ENCODE data around the gene NGRN.
"Not testable (repeated sequence)": the region's sequence is repeated elsewhere in the genome, so short reads cannot be mapped to it uniquely, and the experiment has no call there.

NGRN gene

GRCh38 chr15:90286678-90287077, 21.2 kb downstream of the NGRN start:
- H3K4me3 ChIP-seq (ENCODE audit: low read depth, low read length), result no peak overlapping the region
- TF ChIP-seq CTCF (IDR thresholded peaks at IDR 0.05; ENCODE audit: low read depth, low read length, missing control alignments), result peak; percentile 53
- DNase-seq (ENCODE audit: low read depth), result no peak

- no peak for TF ChIP-seq CTCF (IDR thresholded peaks at IDR 0.05; ENCODE audit: low read depth, low read length, missing control alignments)
- H3K4me3 ChIP-seq (ENCODE audit: low read depth, low read length), result no peak overlapping the region
- DNase-seq (ENCODE audit: low read depth), result no peak
Measured at GRCh38 chr15:90287101-90287500, 21.6 kb downstream of the NGRN start.

GRCh38 chr15:90287946-90288345, 22.5 kb downstream of the NGRN start:
- no peak overlapping the region for H3K4me3 ChIP-seq (ENCODE audit: low read depth, low read length)
- no peak for TF ChIP-seq CTCF (IDR thresholded peaks at IDR 0.05; ENCODE audit: low read depth, low read length, missing control alignments)
- DNase-seq (ENCODE audit: low read depth), result no peak

GRCh38 chr15:90291679-90292356, 26.3 kb downstream of the NGRN start:
- no peak for TF ChIP-seq CTCF (IDR thresholded peaks at IDR 0.05; ENCODE audit: low read depth, low read length, missing control alignments)
- H3K4me3 ChIP-seq (ENCODE audit: low read depth, low read length), result no peak overlapping the region
- DNase-seq (ENCODE audit: low read depth), result peak; percentile 34

GRCh38 chr15:90293040-90293810, 27.8 kb downstream of the NGRN start:
- not testable (repeated sequence) for H3K4me3 ChIP-seq (ENCODE audit: low read depth, low read length)
- peak; percentile 93 for TF ChIP-seq CTCF (IDR thresholded peaks at IDR 0.05; ENCODE audit: low read depth, low read length, missing control alignments)
- DNase-seq (ENCODE audit: low read depth), result peak; percentile 18

- no peak overlapping the region for H3K4me3 ChIP-seq (ENCODE audit: low read depth, low read length)
- DNase-seq (ENCODE audit: low read depth), result no peak
- TF ChIP-seq CTCF (IDR thresholded peaks at IDR 0.05; ENCODE audit: low read depth, low read length, missing control alignments), result no peak
Measured at GRCh38 chr15:90294159-90294558, 28.7 kb downstream of the NGRN start.

Measured in GM12864 (cell line).